HTERT RPE-1 (cell line): ENCODE data around the gene PKNOX2.

Source experiments
- in situ Hi-C: fragments of 300-500 bp; cut with MboI; formaldehyde crosslinking; loops from 4 replicates; pipeline ENCODE4 v1.14.3; 2020; ENCODE audit warnings: low sequenced_read_pairs

The PKNOX2 gene

GRCh38 chr11:125333354-125334073 lies 169.0 kb downstream of the PKNOX2 start:
- in situ Hi-C loops, result no loop called here

GRCh38 chr11:125335106-125335505 lies 170.6 kb downstream of the PKNOX2 start:
- in situ Hi-C loops, result no loop called here

- in situ Hi-C loops, result no loop called here
Measured at GRCh38 chr11:125337836-125338834, 173.6 kb downstream of the PKNOX2 start.

GRCh38 chr11:125338886-125339811 lies 174.6 kb downstream of the PKNOX2 start:
- in situ Hi-C loops, result no loop called here

- in situ Hi-C loops, result no loop called here
Measured at GRCh38 chr11:125341676-125342075, 177.1 kb downstream of the PKNOX2 start.

GRCh38 chr11:125342281-125342930 lies 177.9 kb downstream of the PKNOX2 start:
- in situ Hi-C loops, result no loop called here

- in situ Hi-C loops, result no loop called here
Measured at GRCh38 chr11:125343086-125343717, 178.7 kb downstream of the PKNOX2 start.

- in situ Hi-C loops, result no loop called here
Measured at GRCh38 chr11:125343718-125344131, 179.2 kb downstream of the PKNOX2 start.

GRCh38 chr11:125344846-125345420 lies 180.4 kb downstream of the PKNOX2 start:
- in situ Hi-C loops, result no loop called here

GRCh38 chr11:125345421-125346178 lies 181.0 kb downstream of the PKNOX2 start:
- in situ Hi-C loops, result no loop called here

GRCh38 chr11:125346179-125346530 lies 181.6 kb downstream of the PKNOX2 start:
- in situ Hi-C loops, result no loop called here

GRCh38 chr11:125346565-125347260 lies 182.2 kb downstream of the PKNOX2 start:
- in situ Hi-C loops, result no loop called here

GRCh38 chr11:125347261-125347585 lies 182.7 kb downstream of the PKNOX2 start:
- in situ Hi-C loops, result no loop called here

- in situ Hi-C loops, result no loop called here
Measured at GRCh38 chr11:125348141-125348651, 183.6 kb downstream of the PKNOX2 start.

- in situ Hi-C loops, result no loop called here
Measured at GRCh38 chr11:125348674-125349309, 184.2 kb downstream of the PKNOX2 start.

- in situ Hi-C loops, result no loop called here
Measured at GRCh38 chr11:125350206-125351032, 185.9 kb downstream of the PKNOX2 start.
